ENCODE results near the gene SLC39A11. TPM values are rescaled to one million over a fixed set of nuclear protein-coding genes. Genes with fewer than 3 reads are reported as not detected.

SLC39A11 gene
- total and polyA plus RNA-seq, 2 experiments from 2014 or later: 11.7 to 16.4 TPM

GRCh38 chr17:72930031-72930430, 162.5 kb downstream of the SLC39A11 start:
- no peak overlapping the region for H3K9ac ChIP-seq
- H3K4me1 ChIP-seq (ENCODE audit: insufficient read depth): no peaks in the 10 kb centered on the region
- no peak for TF ChIP-seq EZH2 (IDR thresholded peaks at IDR 0.05; ENCODE audit: insufficient read depth, poor library complexity, severe bottlenecking)
- no peak for TF ChIP-seq EZH2phosphoT487 (IDR thresholded peaks at IDR 0.05; ENCODE audit: insufficient read depth, low read depth)
- WGBS, 2 experiments (ENCODE audit: low coverage in 1 of 2, low lambda C conversion rate in 2 of 2, missing lambda C conversion rate in 2 of 2): 98% methylated on average over 2 of the region's 2 CpGs
- no peaks in the 10 kb centered on the region for H3K79me2 ChIP-seq (ENCODE audit: insufficient read depth)
- H3F3A ChIP-seq (ENCODE audit: insufficient read depth): no peaks in the 10 kb centered on the region
- H3K9me3 ChIP-seq (ENCODE audit: low read depth): no peaks in the 10 kb centered on the region
- no peaks in the 10 kb centered on the region for H3K9me2 ChIP-seq (ENCODE audit: insufficient read depth)
- no peak for DNase-seq
- no peak overlapping the region for H3K4me3 ChIP-seq
- H3K4me2 ChIP-seq (ENCODE audit: unreplicated experiment): no peak overlapping the region
- in situ Hi-C loops (cut with MboI): loop anchor here (10.0 kb wide), 1 partner anchor 55 kb away; no protein-coding TSS in a partner anchor
- H2AFZ ChIP-seq: no peak overlapping the region
- no peaks in the 10 kb centered on the region for H4K20me1 ChIP-seq (ENCODE audit: insufficient read depth)
- H3K36me3 ChIP-seq (ENCODE audit: low read depth): no peaks in the 10 kb centered on the region
- H3K27me3 ChIP-seq (replicated peaks; ENCODE audit: insufficient read depth): no peaks in the 10 kb centered on the region
- no peak overlapping the region for H3K27ac ChIP-seq

- TF ChIP-seq EZH2 (IDR thresholded peaks at IDR 0.05; ENCODE audit: insufficient read depth, poor library complexity, severe bottlenecking) (no peak), EZH2phosphoT487 (IDR thresholded peaks at IDR 0.05; ENCODE audit: insufficient read depth, low read depth) (no peak)
- Histone ChIP-seq H3K27me3 (replicated peaks; ENCODE audit: insufficient read depth) (no peaks in the 10 kb centered on the region), H4K20me1 (ENCODE audit: insufficient read depth) (no peaks in the 10 kb centered on the region), H3K9me2 (ENCODE audit: insufficient read depth) (no peaks in the 10 kb centered on the region), H3K9ac (no peak overlapping the region), H3K79me2 (ENCODE audit: insufficient read depth) (no peaks in the 10 kb centered on the region), H3K4me3 (no peak overlapping the region), H2AFZ (no peak overlapping the region), H3K27ac (no peak overlapping the region), H3K36me3 (ENCODE audit: low read depth) (no peaks in the 10 kb centered on the region), H3K4me2 (ENCODE audit: unreplicated experiment) (no peak overlapping the region), H3K4me1 (ENCODE audit: insufficient read depth) (no peaks in the 10 kb centered on the region), H3F3A (ENCODE audit: insufficient read depth) (no peaks in the 10 kb centered on the region), H3K9me3 (ENCODE audit: low read depth) (no peaks in the 10 kb centered on the region)
- DNase-seq: no peak
- in situ Hi-C loops (cut with MboI): no loop called here
- WGBS, 2 experiments (ENCODE audit: low coverage in 1 of 2, low lambda C conversion rate in 2 of 2, missing lambda C conversion rate in 2 of 2): 84 to 89% methylated on average over 7 of the region's 7 CpGs
Measured at GRCh38 chr17:72928454-72929136, 163.9 kb downstream of the SLC39A11 start.

- no peak for DNase-seq
- H3F3A ChIP-seq (ENCODE audit: insufficient read depth): no peaks in the 10 kb centered on the region
- H3K79me2 ChIP-seq (ENCODE audit: insufficient read depth): no peaks in the 10 kb centered on the region
- H3K9me3 ChIP-seq (ENCODE audit: low read depth): no peaks in the 10 kb centered on the region
- no peak overlapping the region for H3K27ac ChIP-seq
- H3K4me3 ChIP-seq: no peak overlapping the region
- TF ChIP-seq EZH2phosphoT487 (IDR thresholded peaks at IDR 0.05; ENCODE audit: insufficient read depth, low read depth) (no peak), EZH2 (IDR thresholded peaks at IDR 0.05; ENCODE audit: insufficient read depth, poor library complexity, severe bottlenecking) (no peak)
- H4K20me1 ChIP-seq (ENCODE audit: insufficient read depth): no peaks in the 10 kb centered on the region
- H2AFZ ChIP-seq: no peak overlapping the region
- H3K36me3 ChIP-seq (ENCODE audit: low read depth): no peaks in the 10 kb centered on the region
- in situ Hi-C loops (cut with MboI): no loop called here
- 6 to 18% methylated on average over 1 of the region's 1 CpG for WGBS, 2 experiments (ENCODE audit: low coverage in 1 of 2, low lambda C conversion rate in 2 of 2, missing lambda C conversion rate in 2 of 2)
- H3K9me2 ChIP-seq (ENCODE audit: insufficient read depth): no peaks in the 10 kb centered on the region
- no peak overlapping the region for H3K4me2 ChIP-seq (ENCODE audit: unreplicated experiment)
- H3K4me1 ChIP-seq (ENCODE audit: insufficient read depth): no peaks in the 10 kb centered on the region
- no peaks in the 10 kb centered on the region for H3K27me3 ChIP-seq (replicated peaks; ENCODE audit: insufficient read depth)
- H3K9ac ChIP-seq: no peak overlapping the region
Measured at GRCh38 chr17:72927760-72928159, 164.7 kb downstream of the SLC39A11 start.

- Histone ChIP-seq H3K9me3 (ENCODE audit: low read depth) (no peaks in the 10 kb centered on the region), H3K36me3 (ENCODE audit: low read depth) (no peaks in the 10 kb centered on the region), H3K79me2 (ENCODE audit: insufficient read depth) (no peaks in the 10 kb centered on the region), H2AFZ (no peak overlapping the region), H3K27ac (no peak overlapping the region), H4K20me1 (ENCODE audit: insufficient read depth) (no peaks in the 10 kb centered on the region), H3K9me2 (ENCODE audit: insufficient read depth) (no peaks in the 10 kb centered on the region), H3K27me3 (replicated peaks; ENCODE audit: insufficient read depth) (no peaks in the 10 kb centered on the region), H3K4me3 (no peak overlapping the region), H3F3A (ENCODE audit: insufficient read depth) (no peaks in the 10 kb centered on the region), H3K9ac (no peak overlapping the region), H3K4me1 (ENCODE audit: insufficient read depth) (no peaks in the 10 kb centered on the region), H3K4me2 (ENCODE audit: unreplicated experiment) (no peak overlapping the region)
- in situ Hi-C loops (cut with MboI): no loop called here
- no peak for TF ChIP-seq EZH2 (IDR thresholded peaks at IDR 0.05; ENCODE audit: insufficient read depth, poor library complexity, severe bottlenecking)
- no peak for TF ChIP-seq EZH2phosphoT487 (IDR thresholded peaks at IDR 0.05; ENCODE audit: insufficient read depth, low read depth)
- 92 to 96% methylated on average over 6 of the region's 6 CpGs for WGBS, 2 experiments (ENCODE audit: low coverage in 1 of 2, low lambda C conversion rate in 2 of 2, missing lambda C conversion rate in 2 of 2)
- DNase-seq: no peak
Measured at GRCh38 chr17:72927146-72927545, 165.3 kb downstream of the SLC39A11 start.

Measured in GM23248 (cell line).